MM.1S (cell line): ENCODE data around the gene TMIE.

Experiments used
- DNase-seq: peaks from one replicate; pipeline ENCODE4 v3.0.0-alpha.2; 2015
- H2AFZ ChIP-seq: fragments of 300-600 bp; sonication (generic); 2 replicates; pipeline ENCODE4 v1.6.0; 2016; ENCODE audit warnings: antibody characterized with exemption, low read length
- H3F3A ChIP-seq: fragments of 300-600 bp; sonication (generic); 2 replicates; pipeline ENCODE4 v1.6.1; 2016; ENCODE audit warnings: mild to moderate bottlenecking, antibody characterized with exemption, low read length, moderate library complexity, mixed read lengths; ENCODE audit not compliant: insufficient read depth
- H3K27ac ChIP-seq: fragments of 300-600 bp; sonication (generic); 2 replicates; pipeline ENCODE4 v1.5.1; 2016; ENCODE audit warnings: mild to moderate bottlenecking, low read length
- H3K27me3 ChIP-seq: fragments of 300-600 bp; sonication (generic); replicated peaks from 2 replicates; pipeline ENCODE4 v1.6.0; 2016; ENCODE audit warnings: low read length; ENCODE audit not compliant: insufficient read depth
- H3K36me3 ChIP-seq: fragments of 300-600 bp; sonication (generic); replicated peaks from 2 replicates; pipeline ENCODE4 v1.6.1; 2016; ENCODE audit warnings: mild to moderate bottlenecking, low read length, mixed read lengths; ENCODE audit not compliant: insufficient read depth
- H3K4me1 ChIP-seq: fragments of 300-600 bp; sonication (generic); 2 replicates; pipeline ENCODE4 v1.6.1; 2016; ENCODE audit warnings: low read length, mixed read lengths
- H3K4me2 ChIP-seq: fragments of 300-600 bp; sonication (generic); 2 replicates; pipeline ENCODE4 v1.6.0; 2016; ENCODE audit warnings: low read depth, low read length
- H3K4me3 ChIP-seq: fragments of 300-600 bp; sonication (generic); 2 replicates; pipeline ENCODE4 v1.5.1; 2016; ENCODE audit warnings: low read length, mixed read lengths
- H3K79me2 ChIP-seq: fragments of 300-600 bp; sonication (generic); 2 replicates; pipeline ENCODE4 v1.6.1; 2016; ENCODE audit warnings: mixed run types, low read length, mixed read lengths
- H3K9ac ChIP-seq: fragments of 300-600 bp; sonication (generic); 2 replicates; pipeline ENCODE4 v1.6.1; 2016; ENCODE audit warnings: low read length, mixed read lengths
- H3K9me2 ChIP-seq: fragments of 300-600 bp; sonication (generic); replicated peaks from 2 replicates; pipeline ENCODE4 v1.6.1; 2016; ENCODE audit warnings: mild to moderate bottlenecking, low read length, mixed read lengths; ENCODE audit not compliant: insufficient read depth
- H3K9me3 ChIP-seq: fragments of 300-600 bp; sonication (generic); replicated peaks from 2 replicates; pipeline ENCODE4 v1.6.1; 2016; ENCODE audit warnings: mild to moderate bottlenecking, low read length, mixed read lengths; ENCODE audit not compliant: insufficient read depth
- H4K20me1 ChIP-seq: fragments of 300-600 bp; sonication (generic); 2 replicates; pipeline ENCODE4 v1.6.1; 2016; ENCODE audit warnings: mild to moderate bottlenecking, low read length, moderate library complexity, mixed read lengths; ENCODE audit not compliant: insufficient read depth
- CTCF ChIP-seq: fragments of 300-600 bp; sonication (generic); IDR thresholded peaks from 2 replicates; pipeline ENCODE4 v1.5.1; 2016; ENCODE audit warnings: antibody characterized with exemption, low read length, mixed read lengths
- EZH2 ChIP-seq: fragments of 300-600 bp; sonication (generic); optimal IDR thresholded peaks from 2 replicates; pipeline ENCODE3; 2017; ENCODE audit warnings: low read depth, mild to moderate bottlenecking, antibody characterized with exemption, low read length, mixed read lengths
- EZH2phosphoT487 ChIP-seq: fragments of 300-600 bp; sonication (generic); IDR thresholded peaks from 2 replicates; pipeline ENCODE4 v1.6.1; 2018; ENCODE audit warnings: antibody characterized with exemption, low read length

The TMIE gene

GRCh38 chr3:46699676-46700523 lies 1.3 kb upstream of the TMIE start:
- Histone ChIP-seq H4K20me1 (no peaks in the 10 kb centered on the region), H3K27me3 (peaks cover 8% of the 10 kb centered on the region), H3K27ac (no peak overlapping the region), H3K9ac (no peak overlapping the region), H3K9me2 (no peaks in the 10 kb centered on the region), H3K79me2 (no peaks in the 10 kb centered on the region), H2AFZ (no peak overlapping the region), H3K9me3 (no peaks in the 10 kb centered on the region), H3K36me3 (no peaks in the 10 kb centered on the region), H3K4me3 (no peak overlapping the region), H3F3A (no peaks in the 10 kb centered on the region), H3K4me1 (peaks cover 11% of the 10 kb centered on the region), H3K4me2 (no peak overlapping the region)
- TF ChIP-seq CTCF (no peak), EZH2phosphoT487 (no peak), EZH2 (no peak)
- no peak for DNase-seq

GRCh38 chr3:46700772-46701171 lies 420 bp upstream of the TMIE start:
- Histone ChIP-seq H3K9ac (no peak overlapping the region), H2AFZ (no peak overlapping the region), H3K27ac (no peak overlapping the region), H3K36me3 (no peaks in the 10 kb centered on the region), H3K4me1 (peaks cover 2% of the 10 kb centered on the region), H3K4me3 (no peak overlapping the region), H3K79me2 (no peaks in the 10 kb centered on the region), H3K9me2 (no peaks in the 10 kb centered on the region), H3K9me3 (no peaks in the 10 kb centered on the region), H3K4me2 (no peak overlapping the region), H3K27me3 (peaks cover 8% of the 10 kb centered on the region), H3F3A (no peaks in the 10 kb centered on the region), H4K20me1 (no peaks in the 10 kb centered on the region)
- no peak for TF ChIP-seq EZH2phosphoT487
- TF ChIP-seq CTCF = no peak
- no peak for TF ChIP-seq EZH2
- DNase-seq = no peak

- DNase-seq = no peak
- Histone ChIP-seq H3K9me2 (no peaks in the 10 kb centered on the region), H3F3A (no peaks in the 10 kb centered on the region), H3K4me1 (no peaks in the 10 kb centered on the region), H3K4me2 (no peak overlapping the region), H3K79me2 (no peaks in the 10 kb centered on the region), H4K20me1 (no peaks in the 10 kb centered on the region), H3K9ac (no peak overlapping the region), H3K9me3 (no peaks in the 10 kb centered on the region), H2AFZ (no peak overlapping the region), H3K27me3 (peaks cover 8% of the 10 kb centered on the region), H3K36me3 (no peaks in the 10 kb centered on the region), H3K27ac (no peak overlapping the region), H3K4me3 (no peak overlapping the region)
- TF ChIP-seq EZH2 = no peak
- TF ChIP-seq EZH2phosphoT487 = no peak
- no peak for TF ChIP-seq CTCF
These were observed 1.2 kb downstream of the TMIE start for GRCh38 chr3:46702246-46703012.
